Smooth muscle cell (in vitro differentiated cells): ENCODE results near the gene TXNDC15. TPM values are rescaled to one million over a fixed set of nuclear protein-coding genes. Genes with fewer than 3 reads are reported as not detected.

ENCODE experiments used
- DNase-seq: peaks from one replicate; lab custom pipeline; 2025; ENCODE audit not compliant: unreplicated experiment; lab: John Stamatoyannopoulos, UW
- H2AFZ ChIP-seq: fragments of 200-600 bp; sonication (generic); 2 replicates; pipeline ENCODE4 v1.6.0; 2016; ENCODE audit warnings: antibody characterized with exemption, low read depth, mild to moderate bottlenecking
- H3F3A ChIP-seq: fragments of 200-600 bp; sonication (generic); 2 replicates; pipeline ENCODE4 v1.6.0; 2017; ENCODE audit warnings: antibody characterized with exemption, low read depth
- H3K27ac ChIP-seq: fragments of 200-600 bp; sonication (generic); 2 replicates; pipeline ENCODE4 v1.5.1; 2016; ENCODE audit warnings: low read depth, mild to moderate bottlenecking
- H3K27me3 ChIP-seq: fragments of 200-600 bp; sonication (generic); 2 replicates; pipeline ENCODE4 v1.6.1; 2016; ENCODE audit warnings: low read depth, mild to moderate bottlenecking
- H3K36me3 ChIP-seq: fragments of 200-600 bp; sonication (generic); 2 replicates; pipeline ENCODE4 v1.5.1; 2016; ENCODE audit warnings: low read depth
- H3K4me1 ChIP-seq: fragments of 200-600 bp; sonication (generic); 2 replicates; pipeline ENCODE4 v1.5.1; 2016; ENCODE audit warnings: low read depth
- H3K4me2 ChIP-seq: fragments of 200-600 bp; sonication (generic); 2 replicates; pipeline ENCODE4 v1.6.0; 2016; ENCODE audit warnings: mild to moderate bottlenecking
- H3K4me3 ChIP-seq: fragments of 200-600 bp; sonication (generic); 2 replicates; pipeline ENCODE4 v1.5.1; 2016; ENCODE audit warnings: mild to moderate bottlenecking
- H3K79me2 ChIP-seq: fragments of 200-600 bp; sonication (generic); 2 replicates; pipeline ENCODE4 v1.6.0; 2016; ENCODE audit warnings: low read depth, mild to moderate bottlenecking
- H3K9ac ChIP-seq: fragments of 200-600 bp; sonication (generic); 2 replicates; pipeline ENCODE4 v1.6.0; 2016; ENCODE audit warnings: low read depth
- H3K9me3 ChIP-seq: fragments of 200-600 bp; sonication (generic); replicated peaks from 2 replicates; pipeline ENCODE4 v1.5.1; 2016; ENCODE audit warnings: low read depth
- H4K20me1 ChIP-seq: fragments of 200-600 bp; sonication (generic); 2 replicates; pipeline ENCODE4 v1.6.0; 2016; ENCODE audit warnings: low read depth
- CTCF ChIP-seq: fragments of 200-600 bp; sonication (generic); IDR thresholded peaks from 2 replicates; pipeline ENCODE4 v1.5.1; 2017; ENCODE audit warnings: borderline replicate concordance, mild to moderate bottlenecking, antibody characterized with exemption; ENCODE audit not compliant: insufficient read depth, poor library complexity, severe bottlenecking
- WGBS: methylation state at CpG from one replicate; pipeline ENCODE4 v1.1.7; 2016; ENCODE audit warnings: low lambda C conversion rate; 5-methylcytosine and 5-hydroxymethylcytosine counted together
- polyA plus RNA-seq: library from polyadenylated mRNA; unstranded; fragments of >200 nt; fragmentation: Nextera tagmentation; extraction: Ambion mirVana; gene quantifications from 2 replicates; pipeline ENCODE4 v1.2.1, GENCODE V29; 2016
- total RNA-seq: library from RNA; depleted of rRNA; stranded (reverse); fragments of >200 nt; gene quantifications from 2 replicates; pipeline ENCODE4 v1.2.3, GENCODE V29; 2014

Gene TXNDC15
- total and polyA plus RNA-seq, 2 experiments from 2014 or later, result 70.8 to 118 TPM

GRCh38 chr5:134943547-134943946 is 69.4 kb downstream of the TXNDC15 start:
- DNase-seq, result no peak
- no peaks in the 10 kb centered on the region for H3K9me3 ChIP-seq
- no peaks in the 10 kb centered on the region for H3K27me3 ChIP-seq
- H4K20me1 ChIP-seq, result no peaks in the 10 kb centered on the region
- TF ChIP-seq CTCF, result no peak
- 67% methylated on average over 1 of the region's 1 CpG for WGBS
- no peak overlapping the region for H3K27ac ChIP-seq
- H3K36me3 ChIP-seq, result no peaks in the 10 kb centered on the region
- no peak overlapping the region for H2AFZ ChIP-seq
- no peak overlapping the region for H3K4me2 ChIP-seq
- no peaks in the 10 kb centered on the region for H3F3A ChIP-seq
- no peak overlapping the region for H3K4me3 ChIP-seq
- no peak overlapping the region for H3K9ac ChIP-seq
- H3K4me1 ChIP-seq, result peaks cover 7% of the 10 kb centered on the region
- no peaks in the 10 kb centered on the region for H3K79me2 ChIP-seq

- H3K4me2 ChIP-seq, result no peak overlapping the region
- no peak overlapping the region for H2AFZ ChIP-seq
- H3F3A ChIP-seq, result no peaks in the 10 kb centered on the region
- H3K27ac ChIP-seq, result no peak overlapping the region
- no peaks in the 10 kb centered on the region for H3K9me3 ChIP-seq
- no peak overlapping the region for H3K9ac ChIP-seq
- no peak for TF ChIP-seq CTCF
- no peaks in the 10 kb centered on the region for H3K27me3 ChIP-seq
- WGBS, result 95% methylated on average over 1 of the region's 1 CpG
- DNase-seq, result no peak
- no peaks in the 10 kb centered on the region for H3K4me1 ChIP-seq
- H3K36me3 ChIP-seq, result no peaks in the 10 kb centered on the region
- H3K79me2 ChIP-seq, result no peaks in the 10 kb centered on the region
- H3K4me3 ChIP-seq, result no peak overlapping the region
- H4K20me1 ChIP-seq, result no peaks in the 10 kb centered on the region
These were observed 70.5 kb downstream of the TXNDC15 start for GRCh38 chr5:134944630-134945029.

- no peak for DNase-seq
- Histone ChIP-seq H3K36me3 (no peaks in the 10 kb centered on the region), H3K9ac (no peak overlapping the region), H3K4me2 (no peak overlapping the region), H4K20me1 (no peaks in the 10 kb centered on the region), H3F3A (no peaks in the 10 kb centered on the region), H3K27me3 (no peaks in the 10 kb centered on the region), H3K4me1 (no peaks in the 10 kb centered on the region), H3K4me3 (no peak overlapping the region), H2AFZ (no peak overlapping the region), H3K9me3 (no peaks in the 10 kb centered on the region), H3K27ac (no peak overlapping the region), H3K79me2 (no peaks in the 10 kb centered on the region)
- WGBS, result 92% methylated on average over 2 of the region's 2 CpGs
- TF ChIP-seq CTCF, result no peak
These were observed 70.9 kb downstream of the TXNDC15 start for GRCh38 chr5:134945041-134945440.

GRCh38 chr5:134948911-134949310 is 74.7 kb downstream of the TXNDC15 start:
- H3K4me3 ChIP-seq, result no peak overlapping the region
- no peaks in the 10 kb centered on the region for H3K36me3 ChIP-seq
- no peaks in the 10 kb centered on the region for H3K4me1 ChIP-seq
- no peak overlapping the region for H3K9ac ChIP-seq
- no peak overlapping the region for H3K4me2 ChIP-seq
- H4K20me1 ChIP-seq, result no peaks in the 10 kb centered on the region
- no peaks in the 10 kb centered on the region for H3K27me3 ChIP-seq
- no peaks in the 10 kb centered on the region for H3F3A ChIP-seq
- DNase-seq, result no peak
- H2AFZ ChIP-seq, result no peak overlapping the region
- no peaks in the 10 kb centered on the region for H3K79me2 ChIP-seq
- H3K9me3 ChIP-seq, result peaks cover 1% of the 10 kb centered on the region
- WGBS, result 60% methylated on average over 5 of the region's 5 CpGs
- TF ChIP-seq CTCF, result no peak
- no peak overlapping the region for H3K27ac ChIP-seq
